H1 (cell line): ENCODE data around the gene VMO1. TPM values are rescaled to one million over a fixed set of nuclear protein-coding genes. Genes with fewer than 3 reads are reported as not detected.

Experiments
- EP300 ChIP-seq, 2 experiments: IDR thresholded peaks; 1 replicate in 1 of 2; 2 replicates in 1 of 2; pipeline ENCODE4 v1.6.1; 2011 to 2012; ENCODE audit warnings: low read depth in 2 of 2, low read length in 2 of 2, mild to moderate bottlenecking in 2 of 2, borderline replicate concordance in 1 of 2, inconsistent platforms in 1 of 2, moderate library complexity in 1 of 2
- FOSL1 ChIP-seq: IDR thresholded peaks from 2 replicates; pipeline ENCODE4 v1.6.1; 2011; ENCODE audit warnings: mild to moderate bottlenecking, low read depth, low read length, moderate library complexity; ENCODE audit not compliant: insufficient read depth
- JUN ChIP-seq: IDR thresholded peaks from 2 replicates; pipeline ENCODE4 v1.6.1; 2011; ENCODE audit warnings: low read depth, mild to moderate bottlenecking, improper control_type of control experiment, low read length
- JUND ChIP-seq: IDR thresholded peaks from 2 replicates; pipeline ENCODE4 v1.6.1; 2011; ENCODE audit warnings: mild to moderate bottlenecking, improper control_type of control experiment, low read length
- POLR2AphosphoS5 ChIP-seq: IDR thresholded peaks from 2 replicates; pipeline ENCODE4 v1.6.1; 2011; ENCODE audit warnings: low read depth, low read length
- RBBP5 ChIP-seq: IDR thresholded peaks from 2 replicates; pipeline ENCODE4 v1.7.1; 2012; ENCODE audit warnings: low read depth, mild to moderate bottlenecking, inconsistent platforms, low read length, moderate library complexity, borderline replicate concordance
- RFX5 ChIP-seq: IDR thresholded peaks from 2 replicates; pipeline ENCODE4 v1.6.1; 2011; ENCODE audit warnings: low read depth, low read length, improper control_type of control experiment, borderline replicate concordance
- TBP ChIP-seq: IDR thresholded peaks from 2 replicates; pipeline ENCODE4 v1.6.1; 2011; ENCODE audit warnings: low read depth, low read length, improper control_type of control experiment
- USF2 ChIP-seq: IDR thresholded peaks from 2 replicates; pipeline ENCODE4 v1.6.1; 2011; ENCODE audit warnings: low read length, improper control_type of control experiment
- polyA plus RNA-seq, 7 experiments: library from polyadenylated mRNA; depleted of rRNA in 3 of 7; stranded (reverse) in 5 of 7; unstranded in 2 of 7; fragments of >200 nt in 5 of 7; fragments of 200-250 nt in 2 of 7; gene quantifications; 1 replicate in 5 of 7; 2 replicates in 1 of 7; 4 replicates in 1 of 7; pipeline versions ENCODE4 v1.2.1 to v1.2.3, GENCODE V29; 2011 to 2013; ENCODE audit warnings: missing spikeins in 2 of 7, mixed read lengths in 2 of 7
- total RNA-seq: library from RNA; stranded (reverse); fragmentation: NEBNext Ultra II Directional; extraction: Animal tissue kit (Norgen Biotek cat#: 25700); gene quantifications from 2 replicates; pipeline ENCODE4 v1.2.1, GENCODE V29; 2021

VMO1 gene
- total and polyA plus RNA-seq, 2 of the 8 experiments (the other 6 are each of a cell fraction or from before 2014, with no cell fraction given) = 0.30 TPM; not detected in 1

GRCh38 chr17:4807605-4808377, 21.6 kb upstream of the VMO1 start (continued):
- no peak for TF ChIP-seq POLR2AphosphoS5
- no peak for TF ChIP-seq FOSL1
- TF ChIP-seq EP300 (IDR thresholded peaks at IDR 0.05; ENCODE audit: borderline replicate concordance in 1 of 2, low read depth in 2 of 2, low read length in 2 of 2) = no peak
- TF ChIP-seq TBP = no peak
- TF ChIP-seq RFX5 = no peak
- no peak for TF ChIP-seq USF2
- no peak for TF ChIP-seq JUN
- TF ChIP-seq RBBP5 = no peak
- TF ChIP-seq JUND = no peak
